Panc1 (cell line): ENCODE measurements around the gene RANBP1. TPM values are rescaled to one million over a fixed set of nuclear protein-coding genes. Genes with fewer than 3 reads are reported as not detected.

ENCODE experiments used
- ATAC-seq: fragments of 200-7000 bp; cut with Tn5 transposase; 2 replicates; pipeline ENCODE4 v1.9.1; 2020; ENCODE audit warnings: mild to moderate bottlenecking, moderate library complexity
- BruUV-seq: library from RNA; stranded (reverse); fragments of 400-500 nt; replicated peaks from 2 replicates; lab custom pipeline; 2021; lab: Mats Ljungman, UMichigan
- CTCF ChIA-PET: fragments of 300-600 bp; sonication (Branson Sonifier 250); formaldehyde crosslinking; loops from one replicate; lab custom pipeline; 2022; ENCODE audit warnings: antibody characterized with exemption; lab: Charles Lee
- POLR2A ChIA-PET: fragments of 300-600 bp; sonication (Branson Sonifier 250); formaldehyde crosslinking; loops from one replicate; lab custom pipeline; 2022; ENCODE audit warnings: antibody characterized with exemption; lab: Charles Lee
- DNase-seq: peaks from one replicate; pipeline ENCODE4 v3.0.0-alpha.2; 2010; ENCODE audit warnings: low read depth, low spot score
- H3K27ac ChIP-seq: 2 replicates; pipeline ENCODE4 v1.5.1; 2011; ENCODE audit warnings: mild to moderate bottlenecking, low read length, inconsistent platforms
- H3K27me3 ChIP-seq: fragments of 200-500 bp; sonication (Bioruptor generic); 2 replicates; pipeline ENCODE4 v1.6.0; 2014; ENCODE audit warnings: low read length, inconsistent platforms; ENCODE audit not compliant: control insufficient read depth, insufficient read depth
- H3K36me3 ChIP-seq: fragments of 200-500 bp; sonication (Bioruptor generic); 2 replicates; pipeline ENCODE4 v1.5.1; 2014; ENCODE audit warnings: inconsistent platforms, mild to moderate bottlenecking, low read length, moderate library complexity; ENCODE audit not compliant: control insufficient read depth, insufficient read depth
- H3K4me1 ChIP-seq: 2 replicates; pipeline ENCODE4 v1.5.1; 2011; ENCODE audit warnings: inconsistent platforms, mild to moderate bottlenecking, low read length, moderate library complexity; ENCODE audit not compliant: control insufficient read depth, insufficient read depth
- H3K4me3 ChIP-seq, 2 experiments: 2 replicates each; pipeline ENCODE4 v1.5.1; 2011 to 2012; ENCODE audit warnings: low read depth in 2 of 2, low read length in 2 of 2, mild to moderate bottlenecking in 2 of 2, inconsistent platforms in 1 of 2, moderate library complexity in 1 of 2
- H3K9me3 ChIP-seq: fragments of 200-500 bp; sonication (Bioruptor generic); 2 replicates; pipeline ENCODE4 v1.5.1; 2014; ENCODE audit warnings: low read depth, mild to moderate bottlenecking, inconsistent platforms, low read length, moderate library complexity; ENCODE audit not compliant: control insufficient read depth, insufficient read depth
- CTCF ChIP-seq: fragments of 450-650 bp; IDR thresholded peaks from 2 replicates; pipeline ENCODE4 v1.5.1; 2017; ENCODE audit warnings: mild to moderate bottlenecking
- POLR2AphosphoS5 ChIP-seq: IDR thresholded peaks from 2 replicates; pipeline ENCODE4 v1.6.1; 2012; ENCODE audit warnings: mild to moderate bottlenecking, low read depth, low read length, moderate library complexity
- REST ChIP-seq, 2 experiments: IDR thresholded peaks; 2 replicates each; pipeline ENCODE4 v1.6.1; 2011 to 2012; ENCODE audit warnings: low read depth in 2 of 2, control low read depth in 1 of 2, low read length in 1 of 2, mild to moderate bottlenecking in 1 of 2, moderate library complexity in 1 of 2; ENCODE audit not compliant: insufficient read depth in 1 of 2
- SIN3A ChIP-seq: IDR thresholded peaks from 2 replicates; pipeline ENCODE4 v1.6.1; 2012; ENCODE audit warnings: low read depth, mild to moderate bottlenecking, low read length, moderate library complexity, borderline replicate concordance; ENCODE audit not compliant: insufficient read depth
- TCF7L2 ChIP-seq: IDR thresholded peaks from 2 replicates; pipeline ENCODE4 v1.6.1; 2011; ENCODE audit warnings: mild to moderate bottlenecking, low read depth, low read length, inconsistent platforms
- in situ Hi-C: cut with HindIII; loops from 2 replicates; pipeline ENCODE4 v1.10.0; 2016; ENCODE audit warnings: low sequenced_read_pairs, low pct_unique_long_range_greater_than_20kb
- intact Hi-C: fragments of 100-400 bp; cut with micrococcal nuclease; formaldehyde crosslinking; loops from one replicate; pipeline ENCODE4 v1.10.0; 2022; ENCODE audit not compliant: unreplicated experiment
- total RNA-seq: library from RNA; stranded (reverse); gene quantifications from one replicate; pipeline ENCODE4 v1.2.1, GENCODE V29; 2021; ENCODE audit not compliant: unreplicated experiment

RANBP1 gene
- total RNA-seq, 1 experiment from 2014 or later = 232 TPM

- in situ Hi-C loops = no loop called here
- ChIA-PET CTCF (no interaction called here), POLR2A (no interaction called here)
- BruUV-seq = no TSS peak
- TF ChIP-seq POLR2AphosphoS5 = no peak
- no peak for TF ChIP-seq SIN3A
- TF ChIP-seq REST (IDR thresholded peaks at IDR 0.05; ENCODE audit: insufficient read depth in 1 of 2, low read depth in 2 of 2, low read length in 1 of 2) = no peak
- TF ChIP-seq TCF7L2 = no peak
- TF ChIP-seq CTCF = no peak
- Histone ChIP-seq H3K27ac (no peak overlapping the region), H3K4me1 (peaks cover 11% of the 10 kb centered on the region), H3K4me3 (no peak overlapping the region), H3K27me3 (no peaks in the 10 kb centered on the region), H3K9me3 (no peaks in the 10 kb centered on the region), H3K36me3 (peaks cover 6% of the 10 kb centered on the region)
- intact Hi-C loops = no loop called here
- DNase-seq = no peak
- no peak for ATAC-seq
Measured at GRCh38 chr22:20083891-20084546, 31.9 kb upstream of the RANBP1 start.

GRCh38 chr22:20084547-20085413 is 31.1 kb upstream of the RANBP1 start:
- no peaks in the 10 kb centered on the region for H3K27me3 ChIP-seq
- TF ChIP-seq POLR2AphosphoS5 (no peak), REST (IDR thresholded peaks at IDR 0.05; ENCODE audit: insufficient read depth in 1 of 2, low read depth in 2 of 2, low read length in 1 of 2) (no peak), SIN3A (no peak), TCF7L2 (no peak), CTCF (no peak; the same call in 1 of the 2 replicates)
- H3K36me3 ChIP-seq = peaks cover 6% of the 10 kb centered on the region
- peaks cover 11% of the 10 kb centered on the region for H3K4me1 ChIP-seq
- no peaks in the 10 kb centered on the region for H3K9me3 ChIP-seq
- DNase-seq = no peak
- H3K27ac ChIP-seq = no peak overlapping the region
- no peak for ATAC-seq
- ChIA-PET POLR2A (no interaction called here), CTCF (interaction anchor here (0.7 kb wide), 1 partner anchor 11 kb away, joined by 4 read pairs; no protein-coding TSS in a partner anchor)
- BruUV-seq = no TSS peak
- in situ Hi-C loops (no loop called here), intact Hi-C loops (no loop called here)
- H3K4me3 ChIP-seq = no peak overlapping the region
